Measurements from ENCODE around the gene PNPLA6.

PNPLA6 gene

GRCh38 chr19:7535047-7535997 lies at the start of gene PNPLA6:
TSS of gene PNPLA6 (plus strand) at chr19:7535717. CDS start at chr19:7535789, 72 bp downstream.
- peak; percentile 90 to 91 for DNase-seq

- DNase-seq, result no peak
Measured at GRCh38 chr19:7486923-7487322, 48.6 kb upstream of the PNPLA6 start.

- peak; percentile 89 to 90 for DNase-seq
Measured at GRCh38 chr19:7488736-7489353, 46.7 kb upstream of the PNPLA6 start, which contains the start of gene PEX11G. TSS of gene PEX11G (minus strand) at chr19:7489035. CDS start at chr19:7489010, 25 bp downstream.

- DNase-seq, result no peak
Measured at GRCh38 chr19:7489609-7490044, 45.9 kb upstream of the PNPLA6 start.

GRCh38 chr19:7492142-7492541 lies 43.4 kb upstream of the PNPLA6 start:
- DNase-seq, result peak in 1 of 2 donors; percentile 76

GRCh38 chr19:7492558-7492957 lies 43.0 kb upstream of the PNPLA6 start:
- no peak for DNase-seq

GRCh38 chr19:7494416-7495098 lies 41.0 kb upstream of the PNPLA6 start:
- DNase-seq, result no peak

GRCh38 chr19:7497292-7497691 lies 38.2 kb upstream of the PNPLA6 start:
- no peak for DNase-seq

- DNase-seq, result no peak
Measured at GRCh38 chr19:7500811-7501450, 34.6 kb upstream of the PNPLA6 start.

GRCh38 chr19:7502552-7502951 lies 33.0 kb upstream of the PNPLA6 start:
- no peak for DNase-seq

GRCh38 chr19:7504684-7505083 lies 30.8 kb upstream of the PNPLA6 start:
- DNase-seq, result no peak

GRCh38 chr19:7505288-7505681 lies 30.2 kb upstream of the PNPLA6 start:
- no peak for DNase-seq

- DNase-seq, result no peak
Measured at GRCh38 chr19:7505682-7506384, 29.7 kb upstream of the PNPLA6 start.

GRCh38 chr19:7506385-7507328 lies 28.9 kb upstream of the PNPLA6 start:
- peak; percentile 44 to 73 for DNase-seq

GRCh38 chr19:7507884-7508283 lies 27.6 kb upstream of the PNPLA6 start:
- peak in 1 of 2 donors; percentile 77 for DNase-seq

- no peak for DNase-seq
Measured at GRCh38 chr19:7509625-7510024, 25.9 kb upstream of the PNPLA6 start.

- no peak for DNase-seq
Measured at GRCh38 chr19:7512400-7512851, 23.1 kb upstream of the PNPLA6 start.

GRCh38 chr19:7513809-7514642 lies 21.5 kb upstream of the PNPLA6 start:
- no peak for DNase-seq

- no peak for DNase-seq
Measured at GRCh38 chr19:7515110-7515644, 20.3 kb upstream of the PNPLA6 start.
